ENCODE measurements around the gene LGALS13.

DNA sequence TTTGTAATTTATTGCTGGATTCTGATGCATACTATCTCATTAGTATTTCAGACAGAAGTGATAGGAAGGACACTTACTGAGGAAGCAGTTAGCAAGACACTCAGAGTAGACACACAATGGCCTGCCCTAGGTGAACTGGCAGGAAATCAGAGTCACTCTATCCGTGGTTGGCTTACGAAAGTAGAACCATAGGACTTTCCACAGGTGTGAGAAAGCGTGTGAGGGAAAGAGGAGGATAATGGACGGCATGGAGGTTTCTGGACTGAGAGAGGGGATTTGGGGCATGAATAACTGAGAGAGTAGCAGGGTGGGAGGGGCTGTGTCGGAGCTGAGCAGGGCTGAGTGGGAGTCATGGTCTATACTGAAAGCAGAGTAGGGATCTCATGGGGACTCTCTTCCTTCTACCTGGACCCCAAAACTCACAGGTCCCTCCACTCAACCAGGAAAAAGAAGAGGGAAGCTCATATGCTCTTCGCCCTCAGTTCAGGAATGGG lies 43.7 kb upstream of the LGALS13 start:
- TF ChIP-seq, protein P1, sequence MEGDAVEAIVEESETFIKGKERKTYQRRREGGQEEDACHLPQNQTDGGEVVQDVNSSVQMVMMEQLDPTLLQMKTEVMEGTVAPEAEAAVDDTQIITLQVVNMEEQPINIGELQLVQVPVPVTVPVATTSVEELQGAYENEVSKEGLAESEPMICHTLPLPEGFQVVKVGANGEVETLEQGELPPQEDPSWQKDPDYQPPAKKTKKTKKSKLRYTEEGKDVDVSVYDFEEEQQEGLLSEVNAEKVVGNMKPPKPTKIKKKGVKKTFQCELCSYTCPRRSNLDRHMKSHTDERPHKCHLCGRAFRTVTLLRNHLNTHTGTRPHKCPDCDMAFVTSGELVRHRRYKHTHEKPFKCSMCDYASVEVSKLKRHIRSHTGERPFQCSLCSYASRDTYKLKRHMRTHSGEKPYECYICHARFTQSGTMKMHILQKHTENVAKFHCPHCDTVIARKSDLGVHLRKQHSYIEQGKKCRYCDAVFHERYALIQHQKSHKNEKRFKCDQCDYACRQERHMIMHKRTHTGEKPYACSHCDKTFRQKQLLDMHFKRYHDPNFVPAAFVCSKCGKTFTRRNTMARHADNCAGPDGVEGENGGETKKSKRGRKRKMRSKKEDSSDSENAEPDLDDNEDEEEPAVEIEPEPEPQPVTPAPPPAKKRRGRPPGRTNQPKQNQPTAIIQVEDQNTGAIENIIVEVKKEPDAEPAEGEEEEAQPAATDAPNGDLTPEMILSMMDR (IDR thresholded peaks at IDR 0.05; ENCODE audit: low read length) = no peak
- TF ChIP-seq EZH2phosphoT487 (IDR thresholded peaks at IDR 0.05; ENCODE audit: low read length) (no peak), EZH2 (optimal IDR thresholded peaks at IDR 0.05; ENCODE audit: low read depth, low read length) (no peak)
